MM.1S (cell line): ENCODE data around the gene EDARADD.

ENCODE experiments used
- DNase-seq: peaks from one replicate; pipeline ENCODE4 v3.0.0-alpha.2; 2015
- H2AFZ ChIP-seq: fragments of 300-600 bp; sonication (generic); 2 replicates; pipeline ENCODE4 v1.6.0; 2016; ENCODE audit warnings: antibody characterized with exemption, low read length
- H3F3A ChIP-seq: fragments of 300-600 bp; sonication (generic); 2 replicates; pipeline ENCODE4 v1.6.1; 2016; ENCODE audit warnings: mild to moderate bottlenecking, antibody characterized with exemption, low read length, moderate library complexity, mixed read lengths; ENCODE audit not compliant: insufficient read depth
- H3K27ac ChIP-seq: fragments of 300-600 bp; sonication (generic); 2 replicates; pipeline ENCODE4 v1.5.1; 2016; ENCODE audit warnings: mild to moderate bottlenecking, low read length
- H3K27me3 ChIP-seq: fragments of 300-600 bp; sonication (generic); replicated peaks from 2 replicates; pipeline ENCODE4 v1.6.0; 2016; ENCODE audit warnings: low read length; ENCODE audit not compliant: insufficient read depth
- H3K36me3 ChIP-seq: fragments of 300-600 bp; sonication (generic); replicated peaks from 2 replicates; pipeline ENCODE4 v1.6.1; 2016; ENCODE audit warnings: mild to moderate bottlenecking, low read length, mixed read lengths; ENCODE audit not compliant: insufficient read depth
- H3K4me1 ChIP-seq: fragments of 300-600 bp; sonication (generic); 2 replicates; pipeline ENCODE4 v1.6.1; 2016; ENCODE audit warnings: low read length, mixed read lengths
- H3K4me2 ChIP-seq: fragments of 300-600 bp; sonication (generic); 2 replicates; pipeline ENCODE4 v1.6.0; 2016; ENCODE audit warnings: low read depth, low read length
- H3K4me3 ChIP-seq: fragments of 300-600 bp; sonication (generic); 2 replicates; pipeline ENCODE4 v1.5.1; 2016; ENCODE audit warnings: low read length, mixed read lengths
- H3K79me2 ChIP-seq: fragments of 300-600 bp; sonication (generic); 2 replicates; pipeline ENCODE4 v1.6.1; 2016; ENCODE audit warnings: mixed run types, low read length, mixed read lengths
- H3K9ac ChIP-seq: fragments of 300-600 bp; sonication (generic); 2 replicates; pipeline ENCODE4 v1.6.1; 2016; ENCODE audit warnings: low read length, mixed read lengths
- H3K9me2 ChIP-seq: fragments of 300-600 bp; sonication (generic); replicated peaks from 2 replicates; pipeline ENCODE4 v1.6.1; 2016; ENCODE audit warnings: mild to moderate bottlenecking, low read length, mixed read lengths; ENCODE audit not compliant: insufficient read depth
- H3K9me3 ChIP-seq: fragments of 300-600 bp; sonication (generic); replicated peaks from 2 replicates; pipeline ENCODE4 v1.6.1; 2016; ENCODE audit warnings: mild to moderate bottlenecking, low read length, mixed read lengths; ENCODE audit not compliant: insufficient read depth
- H4K20me1 ChIP-seq: fragments of 300-600 bp; sonication (generic); 2 replicates; pipeline ENCODE4 v1.6.1; 2016; ENCODE audit warnings: mild to moderate bottlenecking, low read length, moderate library complexity, mixed read lengths; ENCODE audit not compliant: insufficient read depth
- CTCF ChIP-seq: fragments of 300-600 bp; sonication (generic); IDR thresholded peaks from 2 replicates; pipeline ENCODE4 v1.5.1; 2016; ENCODE audit warnings: antibody characterized with exemption, low read length, mixed read lengths
- EZH2 ChIP-seq: fragments of 300-600 bp; sonication (generic); optimal IDR thresholded peaks from 2 replicates; pipeline ENCODE3; 2017; ENCODE audit warnings: low read depth, mild to moderate bottlenecking, antibody characterized with exemption, low read length, mixed read lengths
- EZH2phosphoT487 ChIP-seq: fragments of 300-600 bp; sonication (generic); IDR thresholded peaks from 2 replicates; pipeline ENCODE4 v1.6.1; 2018; ENCODE audit warnings: antibody characterized with exemption, low read length

EDARADD gene

DNA sequence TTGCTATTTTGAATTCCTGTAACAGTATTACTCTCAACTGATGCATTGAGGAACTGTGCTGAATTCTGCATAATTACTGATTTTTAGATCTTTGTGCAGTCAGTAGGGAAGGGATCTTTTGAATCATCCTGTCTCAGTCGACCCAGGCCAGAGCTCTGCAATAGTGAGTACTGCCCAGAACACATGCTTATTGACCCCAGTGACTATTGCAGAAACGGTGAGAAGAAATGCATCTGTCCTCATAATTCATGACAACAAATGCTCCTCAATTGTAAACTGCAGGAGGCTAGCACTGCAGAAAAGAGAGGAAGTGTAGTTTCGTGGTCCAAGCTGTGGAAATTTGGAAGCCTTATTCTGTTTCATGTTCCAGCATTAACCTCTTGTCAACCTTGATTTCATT, 19.6 kb downstream of the EDARADD start:
- no peak overlapping the region for H3K27ac ChIP-seq
- no peak overlapping the region for H2AFZ ChIP-seq
- no peaks in the 10 kb centered on the region for H3F3A ChIP-seq
- H3K4me3 ChIP-seq = no peak overlapping the region
- H3K4me2 ChIP-seq = no peak overlapping the region
- no peaks in the 10 kb centered on the region for H3K36me3 ChIP-seq
- no peak overlapping the region for H3K9ac ChIP-seq
- H3K9me2 ChIP-seq = no peaks in the 10 kb centered on the region
- H3K9me3 ChIP-seq = no peaks in the 10 kb centered on the region
- H3K79me2 ChIP-seq = no peaks in the 10 kb centered on the region
- TF ChIP-seq EZH2 (no peak), EZH2phosphoT487 (no peak), CTCF (no peak)
- no peaks in the 10 kb centered on the region for H3K4me1 ChIP-seq
- H4K20me1 ChIP-seq = no peaks in the 10 kb centered on the region
- H3K27me3 ChIP-seq = no peaks in the 10 kb centered on the region
- no peak for DNase-seq

- no peaks in the 10 kb centered on the region for H3K4me1 ChIP-seq
- H3F3A ChIP-seq = no peaks in the 10 kb centered on the region
- no peaks in the 10 kb centered on the region for H4K20me1 ChIP-seq
- H2AFZ ChIP-seq = no peak overlapping the region
- no peaks in the 10 kb centered on the region for H3K79me2 ChIP-seq
- no peaks in the 10 kb centered on the region for H3K9me2 ChIP-seq
- no peaks in the 10 kb centered on the region for H3K27me3 ChIP-seq
- no peak for DNase-seq
- H3K4me2 ChIP-seq = no peak overlapping the region
- H3K36me3 ChIP-seq = no peaks in the 10 kb centered on the region
- no peak overlapping the region for H3K27ac ChIP-seq
- no peaks in the 10 kb centered on the region for H3K9me3 ChIP-seq
- no peak overlapping the region for H3K9ac ChIP-seq
- H3K4me3 ChIP-seq = no peak overlapping the region
- TF ChIP-seq EZH2phosphoT487 (no peak), CTCF (no peak), EZH2 (no peak)
Observed at GRCh38 chr1:236416165-236416564, 22.1 kb downstream of the EDARADD start.

DNA sequence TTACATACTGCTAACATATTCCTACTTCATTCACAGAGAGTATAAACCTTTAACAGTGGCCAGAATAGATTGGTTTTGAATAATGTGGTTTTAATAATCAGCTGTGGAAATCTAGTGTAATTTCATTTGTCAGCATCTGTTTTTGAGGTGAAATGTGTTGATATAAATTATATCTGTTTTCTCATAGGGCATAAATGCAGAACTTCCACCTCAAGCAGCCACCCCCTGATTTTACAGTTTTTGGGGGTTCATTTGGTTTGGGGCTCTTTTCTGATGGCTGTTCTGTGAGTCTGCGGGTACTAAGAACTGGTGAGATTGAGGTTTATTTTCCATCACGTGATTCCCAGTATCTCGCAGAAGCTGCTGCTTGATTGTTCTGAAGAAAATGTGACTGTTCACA, 23.2 kb downstream of the EDARADD start:
- no peaks in the 10 kb centered on the region for H3K27me3 ChIP-seq
- H3K9me3 ChIP-seq = no peaks in the 10 kb centered on the region
- H2AFZ ChIP-seq = no peak overlapping the region
- no peaks in the 10 kb centered on the region for H3K9me2 ChIP-seq
- H3K4me3 ChIP-seq = no peak overlapping the region
- H3K36me3 ChIP-seq = no peaks in the 10 kb centered on the region
- no peak overlapping the region for H3K9ac ChIP-seq
- H4K20me1 ChIP-seq = no peaks in the 10 kb centered on the region
- no peaks in the 10 kb centered on the region for H3F3A ChIP-seq
- TF ChIP-seq EZH2phosphoT487 = no peak
- TF ChIP-seq CTCF = no peak
- TF ChIP-seq EZH2 = no peak
- H3K4me1 ChIP-seq = no peaks in the 10 kb centered on the region
- no peak for DNase-seq
- no peak overlapping the region for H3K27ac ChIP-seq
- no peak overlapping the region for H3K4me2 ChIP-seq
- no peaks in the 10 kb centered on the region for H3K79me2 ChIP-seq

GRCh38 chr1:236419502-236419901, 25.4 kb downstream of the EDARADD start:
- Histone ChIP-seq H2AFZ (no peak overlapping the region), H3K27me3 (no peaks in the 10 kb centered on the region), H3K4me1 (no peaks in the 10 kb centered on the region), H4K20me1 (no peaks in the 10 kb centered on the region), H3K27ac (no peak overlapping the region), H3K79me2 (no peaks in the 10 kb centered on the region), H3K4me2 (no peak overlapping the region), H3K9me3 (no peaks in the 10 kb centered on the region), H3K36me3 (no peaks in the 10 kb centered on the region), H3K9me2 (no peaks in the 10 kb centered on the region), H3K9ac (no peak overlapping the region), H3K4me3 (no peak overlapping the region), H3F3A (no peaks in the 10 kb centered on the region)
- DNase-seq = no peak
- no peak for TF ChIP-seq CTCF
- no peak for TF ChIP-seq EZH2phosphoT487
- no peak for TF ChIP-seq EZH2
